SKM-1 (cell line): Measurements from ENCODE around the gene SMIM36.
"Not testable (repeated sequence)": the region's sequence is repeated elsewhere in the genome, so short reads cannot be mapped to it uniquely, and the experiment has no call there.

Source experiments
- DNase-seq: peaks from one replicate; lab custom pipeline; 2025; ENCODE audit not compliant: unreplicated experiment; lab: John Stamatoyannopoulos, UW

SMIM36 gene

GRCh38 chr17:55456307-55457240 lies 54.7 kb downstream of the SMIM36 start:
- no peak for DNase-seq

DNA sequence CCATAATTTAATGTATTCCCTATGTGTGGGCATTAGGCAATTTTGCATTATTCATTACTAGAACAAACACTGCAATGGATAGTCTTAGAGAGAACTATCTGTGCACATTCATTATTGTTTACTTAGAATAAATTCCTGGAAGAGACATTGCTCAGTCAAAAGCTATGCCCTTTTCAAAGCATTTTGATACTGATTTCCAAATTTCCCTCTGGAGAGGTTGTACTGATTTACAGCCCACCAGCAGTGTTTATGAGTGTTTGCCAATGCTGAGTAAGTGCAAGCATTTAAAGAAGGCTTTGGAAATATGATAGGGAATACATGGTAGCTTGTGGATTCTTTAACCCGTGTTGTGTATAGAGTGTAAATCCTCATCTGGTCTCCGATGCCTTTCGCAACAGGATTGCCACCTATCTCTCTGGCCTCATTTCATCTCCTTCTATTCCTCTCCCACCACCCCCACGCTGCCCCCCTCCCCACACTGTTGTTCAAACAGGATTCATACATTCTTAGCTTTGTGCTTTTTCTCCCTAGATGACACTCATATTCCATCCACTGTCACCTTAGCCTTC lies 56.3 kb downstream of the SMIM36 start:
- DNase-seq: no peak

DNA sequence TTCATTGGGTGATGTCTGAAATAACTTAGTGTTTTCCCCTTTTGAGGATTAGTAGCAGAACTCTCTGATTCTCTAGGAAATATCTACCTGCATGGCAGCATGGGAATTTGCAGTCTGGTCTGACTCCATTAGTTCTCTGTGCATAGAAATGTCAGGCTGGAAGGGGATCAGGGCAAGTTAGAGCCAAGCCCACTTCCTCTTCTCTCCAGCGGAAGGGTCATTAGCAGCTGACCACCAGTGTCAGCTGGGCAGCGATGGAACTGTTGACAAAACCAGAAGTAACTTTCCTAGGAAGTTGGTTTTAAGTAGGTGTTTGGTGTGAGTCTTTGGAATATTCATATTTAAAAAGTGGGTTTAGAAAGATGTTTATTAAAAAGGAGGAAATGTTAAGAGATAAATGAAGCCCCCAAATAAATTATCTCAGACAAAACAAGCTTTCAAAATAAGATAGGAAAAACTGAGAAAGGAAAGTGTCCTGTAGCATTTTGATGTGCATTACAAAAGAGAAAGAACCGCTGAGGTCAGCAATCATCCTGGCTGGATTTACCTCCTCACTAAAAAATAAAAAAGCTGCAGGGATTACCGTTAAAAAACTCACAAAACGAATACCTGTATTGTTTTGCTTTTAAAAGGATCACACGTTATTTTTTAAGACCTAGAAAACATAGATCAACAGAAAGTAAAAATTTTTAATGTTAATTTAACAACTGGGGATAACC lies 57.3 kb downstream of the SMIM36 start:
- no peak for DNase-seq

GRCh38 chr17:55452139-55452790 lies 59.0 kb downstream of the SMIM36 start:
- no peak for DNase-seq

GRCh38 chr17:55451758-55452138 lies 59.5 kb downstream of the SMIM36 start:
- no peak for DNase-seq

DNA sequence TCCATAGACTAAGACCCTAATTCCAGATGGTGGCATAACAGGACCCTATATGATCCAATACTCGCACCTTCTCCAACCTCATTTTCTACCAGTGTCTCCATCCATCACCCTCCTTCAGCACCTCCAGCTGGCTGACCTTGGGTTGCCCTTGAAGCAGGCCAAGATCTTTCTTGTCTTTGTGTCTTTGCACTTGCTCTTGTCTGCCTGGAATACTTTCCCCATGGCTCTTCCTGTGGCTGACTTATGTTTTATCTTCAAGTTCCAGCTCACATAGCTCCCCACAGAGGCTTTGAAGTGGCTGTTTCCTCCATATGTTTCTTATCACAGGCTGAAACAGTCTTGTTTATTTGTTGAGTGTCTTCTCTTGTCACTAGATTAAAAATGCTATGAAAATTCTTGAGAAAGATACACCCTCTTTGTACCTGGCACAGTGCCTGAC lies 60.0 kb downstream of the SMIM36 start:
- DNase-seq: no peak

- DNase-seq: no peak
Measured at GRCh38 chr17:55450232-55450825, 60.9 kb downstream of the SMIM36 start.

GRCh38 chr17:55448681-55449080 lies 62.6 kb downstream of the SMIM36 start:
- DNase-seq: no peak

GRCh38 chr17:55446581-55447205 lies 64.6 kb downstream of the SMIM36 start:
- DNase-seq: no peak

GRCh38 chr17:55446004-55446403 lies 65.2 kb downstream of the SMIM36 start:
- not testable (repeated sequence) for DNase-seq

- no peak for DNase-seq
Measured at GRCh38 chr17:55444471-55445441, 66.5 kb downstream of the SMIM36 start.

GRCh38 chr17:55443904-55444303 lies 67.3 kb downstream of the SMIM36 start:
- no peak for DNase-seq

GRCh38 chr17:55442953-55443683 lies 68.1 kb downstream of the SMIM36 start:
- DNase-seq: no peak

- DNase-seq: no peak
Measured at GRCh38 chr17:55442462-55442861, 68.8 kb downstream of the SMIM36 start.

GRCh38 chr17:55441544-55441943 lies 69.7 kb downstream of the SMIM36 start:
- DNase-seq: no peak

- DNase-seq: no peak
Measured at GRCh38 chr17:55440391-55440790, 70.9 kb downstream of the SMIM36 start.

DNA sequence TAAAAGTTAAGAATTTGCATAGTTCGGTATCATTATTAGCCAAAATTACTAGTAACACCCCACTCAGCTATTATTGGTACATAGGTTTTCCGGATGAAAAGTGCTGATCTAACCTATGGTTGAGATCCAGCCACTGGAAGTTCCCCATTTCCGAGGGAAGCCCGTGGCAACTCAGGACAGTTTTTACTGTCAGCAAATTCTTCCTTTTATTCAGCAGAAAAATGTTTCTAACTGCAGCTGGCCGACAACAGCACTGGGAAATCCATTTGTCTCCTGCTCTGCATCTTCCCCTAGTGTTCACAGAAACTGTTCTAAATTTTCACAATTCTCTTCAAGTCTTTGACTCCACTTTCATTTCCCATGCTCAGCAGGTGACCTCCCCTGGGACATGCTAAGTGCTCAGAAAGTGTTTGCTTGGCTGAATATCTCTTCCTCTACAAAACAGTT lies 74.1 kb downstream of the SMIM36 start:
- no peak for DNase-seq
